ENCODE data around the gene COPS9. TPM values are rescaled to one million over a fixed set of nuclear protein-coding genes. Genes with fewer than 3 reads are reported as not detected.
A peak's percentile ranks its signal among the peaks of the same experiment; 100 is the strongest.

COPS9 gene
- total RNA-seq, 3 donors from 2014 or later: 174 to 267 (median 250) TPM

- Histone ChIP-seq H3K4me1 (no peaks in the 10 kb centered on the region), H3K27me3 (peaks cover 0 to 2% of the 10 kb centered on the region in 2 donors), H3K4me3 (no peak overlapping the region), H3K36me3 (no peaks in the 10 kb centered on the region), H3K9me3 (no peaks in the 10 kb centered on the region), H3K27ac (no peak overlapping the region)
- TF ChIP-seq POLR2AphosphoS5 (IDR thresholded peaks at IDR 0.05) (no peak), CTCF (IDR thresholded peaks at IDR 0.05) (no peak), POLR2A (IDR thresholded peaks at IDR 0.05) (no peak)
- intact Hi-C loops (cut with DNase I; ENCODE audit: low total_unique reads): no loop called here
- DNase-seq (ENCODE audit: low spot score in 2 of 2): no peak
Measured at GRCh38 chr2:240103136-240103535, 33.0 kb downstream of the COPS9 start.

- no peak overlapping the region for H3K27ac ChIP-seq
- no peaks in the 10 kb centered on the region for H3K9me3 ChIP-seq
- no peak overlapping the region for H3K4me3 ChIP-seq
- no peak for TF ChIP-seq CTCF (IDR thresholded peaks at IDR 0.05)
- no peaks in the 10 kb centered on the region for H3K4me1 ChIP-seq
- H3K36me3 ChIP-seq: no peaks in the 10 kb centered on the region
- no peak for DNase-seq (ENCODE audit: low spot score in 2 of 2)
- H3K27me3 ChIP-seq: peaks cover 0 to 32% of the 10 kb centered on the region in 2 donors
- intact Hi-C loops (cut with DNase I; ENCODE audit: low total_unique reads): no loop called here
Measured at GRCh38 chr2:240098349-240098748, 37.8 kb downstream of the COPS9 start.

DNA sequence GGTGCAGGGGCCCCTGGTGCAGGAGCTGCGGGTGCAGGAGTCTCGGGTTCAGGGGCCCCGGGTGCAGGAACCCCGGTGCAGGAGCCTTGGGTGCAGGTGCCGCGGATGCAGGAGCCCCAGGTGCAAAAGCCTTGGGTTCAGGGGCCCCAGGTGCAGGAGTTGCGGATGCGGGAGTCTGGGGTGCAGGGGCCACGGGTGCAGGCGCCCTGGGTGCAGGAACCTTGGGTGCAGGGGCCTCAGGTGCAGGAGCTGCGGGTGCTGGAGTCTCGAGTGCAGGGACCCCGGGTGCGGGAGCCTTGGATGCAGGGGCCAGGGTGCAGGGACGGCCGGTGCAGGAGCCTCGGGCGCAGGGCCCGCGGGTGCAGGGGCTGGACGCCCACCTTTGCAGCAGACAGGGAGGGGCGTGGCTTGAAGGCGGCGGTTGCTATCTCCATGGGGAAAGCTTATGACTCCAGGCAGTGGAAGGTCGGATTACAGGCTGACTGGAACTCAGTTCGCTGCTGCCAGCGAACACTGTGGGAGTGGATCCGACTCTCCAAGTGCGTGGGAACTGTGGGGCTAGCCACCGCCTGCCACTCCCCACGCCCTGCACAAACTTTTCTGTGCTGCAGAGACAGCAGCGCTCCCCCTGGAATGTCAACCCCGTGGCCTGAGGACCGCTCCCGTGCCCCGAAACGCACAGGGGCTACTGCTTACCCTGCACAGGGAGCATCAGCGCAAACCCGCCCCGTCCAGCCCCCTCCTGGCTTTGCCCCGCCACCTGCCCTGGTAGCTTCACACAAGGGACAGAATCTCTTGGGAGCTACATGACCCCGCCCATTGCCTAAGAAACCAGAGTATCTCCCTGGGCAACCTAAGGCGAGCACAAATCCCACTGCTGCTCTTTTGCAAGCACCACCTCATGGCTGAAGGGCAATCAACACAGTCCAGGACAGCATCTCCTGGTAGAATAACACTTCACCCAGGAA lies 40.3 kb downstream of the COPS9 start:
- no peaks in the 10 kb centered on the region for H3K36me3 ChIP-seq
- H3K9me3 ChIP-seq: peaks cover 0 to 7% of the 10 kb centered on the region in 2 donors
- peak overlapping the region in 1 of 2 donors; percentile 12 for H3K27ac ChIP-seq
- H3K4me3 ChIP-seq: peak overlapping the region in 2 of 3 donors; percentile 11 to 46
- no peak for DNase-seq (ENCODE audit: low spot score in 2 of 2)
- TF ChIP-seq POLR2A (IDR thresholded peaks at IDR 0.05): no peak
- no peak for TF ChIP-seq POLR2AphosphoS5 (IDR thresholded peaks at IDR 0.05)
- no peak for TF ChIP-seq CTCF (IDR thresholded peaks at IDR 0.05)
- peaks cover 0 to 32% of the 10 kb centered on the region in 2 donors for H3K27me3 ChIP-seq
- H3K4me1 ChIP-seq: no peaks in the 10 kb centered on the region
- intact Hi-C loops (cut with DNase I; ENCODE audit: low total_unique reads): no loop called here

DNA sequence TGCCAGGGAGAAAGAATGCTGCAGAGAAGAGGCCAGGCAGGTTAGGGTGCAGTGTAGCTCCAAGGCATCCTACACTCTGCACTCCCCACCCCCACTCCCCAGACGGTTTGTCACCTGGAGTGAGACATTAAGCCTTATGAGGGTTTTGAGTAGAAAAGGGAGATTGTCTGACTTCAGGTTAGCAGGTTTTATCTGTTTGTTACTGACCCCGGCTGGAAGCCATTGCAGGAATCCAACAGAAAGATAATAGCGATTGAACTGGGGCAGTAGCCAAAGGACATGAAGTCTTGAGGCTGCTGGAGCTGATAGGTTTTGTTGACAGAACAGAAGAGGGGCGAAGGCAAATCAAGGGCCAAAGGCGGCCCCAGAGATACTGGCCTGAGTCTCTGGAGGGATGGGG lies 46.8 kb downstream of the COPS9 start:
- Histone ChIP-seq H3K27me3 (peaks cover 0 to 10% of the 10 kb centered on the region in 2 donors), H3K9me3 (peaks cover 10 to 14% of the 10 kb centered on the region in 2 donors), H3K27ac (no peak overlapping the region), H3K36me3 (no peaks in the 10 kb centered on the region), H3K4me1 (no peaks in the 10 kb centered on the region), H3K4me3 (no peak overlapping the region)
- no peak for DNase-seq (ENCODE audit: low spot score in 2 of 2)
- TF ChIP-seq CTCF (IDR thresholded peaks at IDR 0.05) (no peak), POLR2AphosphoS5 (IDR thresholded peaks at IDR 0.05) (no peak), POLR2A (IDR thresholded peaks at IDR 0.05) (no peak)
- intact Hi-C loops (cut with DNase I; ENCODE audit: low total_unique reads): no loop called here

GRCh38 chr2:240086563-240086962 lies 49.5 kb downstream of the COPS9 start:
- intact Hi-C loops (cut with DNase I; ENCODE audit: low total_unique reads): no loop called here
- H3K4me3 ChIP-seq: no peak overlapping the region
- peaks cover 0 to 3% of the 10 kb centered on the region in 2 donors for H3K27me3 ChIP-seq
- H3K27ac ChIP-seq: no peak overlapping the region
- H3K9me3 ChIP-seq: peaks cover 6 to 10% of the 10 kb centered on the region in 2 donors
- H3K4me1 ChIP-seq: no peaks in the 10 kb centered on the region
- H3K36me3 ChIP-seq: no peaks in the 10 kb centered on the region
- no peak for TF ChIP-seq CTCF (IDR thresholded peaks at IDR 0.05)
- TF ChIP-seq POLR2A (IDR thresholded peaks at IDR 0.05): no peak
- TF ChIP-seq POLR2AphosphoS5 (IDR thresholded peaks at IDR 0.05): no peak
- DNase-seq (ENCODE audit: low spot score in 2 of 2): no peak
